NB4 (cell line): ENCODE data around the gene TAF8.

Experiments
- MYC ChIP-seq: IDR thresholded peaks from 2 replicates; pipeline ENCODE4 v1.6.1; 2011; ENCODE audit warnings: low read depth, low read length
- POLR2A ChIP-seq: IDR thresholded peaks from 2 replicates; pipeline ENCODE4 v1.6.1; 2011; ENCODE audit warnings: mild to moderate bottlenecking; ENCODE audit not compliant: insufficient read length; ENCODE audit errors: extremely low read depth
- TF ChIP-seq, protein P1 (sequence below): IDR thresholded peaks from 2 replicates; pipeline ENCODE4 v1.6.1; 2011; ENCODE audit warnings: low read depth, low read length
- TF ChIP-seq, protein P2 (sequence below): IDR thresholded peaks from one replicate; pipeline ENCODE4 v1.5.1; 2012; ENCODE audit warnings: low read depth, low read length

DNA sequence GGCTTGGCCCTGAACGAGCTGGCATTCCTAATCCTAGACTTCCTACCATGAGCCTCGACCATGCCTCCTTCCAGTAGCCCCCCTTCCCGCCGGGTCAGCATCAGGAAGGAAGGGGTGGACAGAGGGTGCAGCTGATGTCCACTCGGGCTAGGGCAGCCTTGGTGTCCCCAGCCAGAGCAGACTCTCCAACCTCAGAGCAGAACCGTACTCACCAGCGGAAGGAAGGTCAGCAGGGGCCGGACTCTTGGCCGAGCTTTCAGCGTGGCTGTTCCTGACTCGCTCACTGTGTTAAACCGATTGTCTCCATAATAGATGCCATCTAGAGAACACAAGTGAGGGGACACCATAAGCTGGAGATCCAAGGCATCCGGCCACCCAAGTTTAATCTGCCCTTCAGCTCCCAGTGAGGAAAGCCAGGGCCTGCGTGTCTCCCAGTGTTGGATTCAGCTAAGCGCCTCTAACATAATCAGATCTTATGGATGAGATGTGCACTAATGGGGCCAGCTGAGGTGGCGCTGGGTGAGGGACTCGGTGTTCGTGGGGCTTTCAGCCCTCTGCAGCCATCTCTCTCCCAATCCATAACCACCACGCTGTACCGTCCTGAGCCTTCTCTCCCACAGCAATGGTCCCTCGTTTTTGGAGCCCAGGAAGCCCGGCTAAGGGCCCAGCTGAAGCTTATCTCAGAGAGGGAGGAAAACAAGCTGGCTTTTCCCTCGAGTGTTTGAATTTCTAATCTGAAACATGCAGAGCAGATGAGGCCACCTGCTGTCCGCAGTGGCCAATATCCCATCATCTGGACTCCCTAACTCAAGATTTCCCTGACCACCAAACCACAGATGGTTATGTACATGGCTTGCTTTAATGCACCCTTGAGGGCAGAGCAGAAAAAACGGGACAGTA is 78.4 kb downstream of the TAF8 start:
- TF ChIP-seq, protein P1, sequence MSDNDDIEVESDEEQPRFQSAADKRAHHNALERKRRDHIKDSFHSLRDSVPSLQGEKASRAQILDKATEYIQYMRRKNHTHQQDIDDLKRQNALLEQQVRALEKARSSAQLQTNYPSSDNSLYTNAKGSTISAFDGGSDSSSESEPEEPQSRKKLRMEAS = no peak
- TF ChIP-seq, protein P2, sequence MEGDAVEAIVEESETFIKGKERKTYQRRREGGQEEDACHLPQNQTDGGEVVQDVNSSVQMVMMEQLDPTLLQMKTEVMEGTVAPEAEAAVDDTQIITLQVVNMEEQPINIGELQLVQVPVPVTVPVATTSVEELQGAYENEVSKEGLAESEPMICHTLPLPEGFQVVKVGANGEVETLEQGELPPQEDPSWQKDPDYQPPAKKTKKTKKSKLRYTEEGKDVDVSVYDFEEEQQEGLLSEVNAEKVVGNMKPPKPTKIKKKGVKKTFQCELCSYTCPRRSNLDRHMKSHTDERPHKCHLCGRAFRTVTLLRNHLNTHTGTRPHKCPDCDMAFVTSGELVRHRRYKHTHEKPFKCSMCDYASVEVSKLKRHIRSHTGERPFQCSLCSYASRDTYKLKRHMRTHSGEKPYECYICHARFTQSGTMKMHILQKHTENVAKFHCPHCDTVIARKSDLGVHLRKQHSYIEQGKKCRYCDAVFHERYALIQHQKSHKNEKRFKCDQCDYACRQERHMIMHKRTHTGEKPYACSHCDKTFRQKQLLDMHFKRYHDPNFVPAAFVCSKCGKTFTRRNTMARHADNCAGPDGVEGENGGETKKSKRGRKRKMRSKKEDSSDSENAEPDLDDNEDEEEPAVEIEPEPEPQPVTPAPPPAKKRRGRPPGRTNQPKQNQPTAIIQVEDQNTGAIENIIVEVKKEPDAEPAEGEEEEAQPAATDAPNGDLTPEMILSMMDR = no peak
- TF ChIP-seq POLR2A = no peak
- TF ChIP-seq MYC = no peak
